H9 (cell line): ENCODE measurements around the gene THOC5. TPM values are rescaled to one million over a fixed set of nuclear protein-coding genes. Genes with fewer than 3 reads are reported as not detected.

Source experiments
- DNase-seq: peaks from one replicate; pipeline ENCODE4 v3.0.0-alpha.2; 2017
- H2AFZ ChIP-seq: one replicate; pipeline ENCODE4 v1.6.1; 2013; ENCODE audit warnings: mild to moderate bottlenecking, low read length, control low read depth, moderate library complexity
- H2AK5ac ChIP-seq: 2 replicates; pipeline ENCODE4 v1.6.1; 2013; ENCODE audit warnings: low read length, control low read depth, mixed read lengths; ENCODE audit not compliant: insufficient read length
- H2BK120ac ChIP-seq: one replicate; pipeline ENCODE4 v1.6.1; 2013; ENCODE audit warnings: low read depth, mild to moderate bottlenecking, low read length, control low read depth, inconsistent platforms; ENCODE audit not compliant: poor library complexity, severe bottlenecking
- H2BK12ac ChIP-seq: 2 replicates; pipeline ENCODE4 v1.6.1; 2013; ENCODE audit warnings: low read length, control low read depth, mixed read lengths, low read depth; ENCODE audit not compliant: insufficient read length
- H2BK15ac ChIP-seq: 2 replicates; pipeline ENCODE4 v1.6.1; 2013; ENCODE audit warnings: low read depth, low read length, control low read depth
- H2BK20ac ChIP-seq: one replicate; pipeline ENCODE4 v1.6.1; 2013; ENCODE audit warnings: low read depth, mild to moderate bottlenecking, low read length, control low read depth, inconsistent platforms; ENCODE audit not compliant: poor library complexity, severe bottlenecking
- H2BK5ac ChIP-seq: 2 replicates; pipeline ENCODE4 v1.6.1; 2013; ENCODE audit warnings: low read length, control low read depth, mixed read lengths; ENCODE audit not compliant: insufficient read length
- H3K14ac ChIP-seq: 2 replicates; pipeline ENCODE4 v1.6.1; 2013; ENCODE audit warnings: low read length, control low read depth; ENCODE audit not compliant: insufficient read depth
- H3K18ac ChIP-seq: 2 replicates; pipeline ENCODE4 v1.6.1; 2013; ENCODE audit warnings: low read depth, mild to moderate bottlenecking, mixed read lengths, low read length, control low read depth; ENCODE audit not compliant: insufficient read length
- H3K23ac ChIP-seq: 2 replicates; pipeline ENCODE4 v1.6.1; 2013; ENCODE audit warnings: low read length, control low read depth, mixed read lengths, low read depth; ENCODE audit not compliant: insufficient read length
- H3K23me2 ChIP-seq: 2 replicates; pipeline ENCODE4 v1.6.1; 2013; ENCODE audit warnings: low read depth, mild to moderate bottlenecking, mixed read lengths, low read length, control low read depth; ENCODE audit not compliant: insufficient read length, poor library complexity, severe bottlenecking
- H3K27ac ChIP-seq: 2 replicates; pipeline ENCODE4 v1.5.1; 2013; ENCODE audit warnings: low read length, control low read depth, mixed read lengths, low read depth; ENCODE audit not compliant: insufficient read length
- H3K27me3 ChIP-seq: 2 replicates; pipeline ENCODE4 v1.6.1; 2013; ENCODE audit warnings: low read length, control low read depth, inconsistent platforms; ENCODE audit not compliant: insufficient read depth
- H3K4ac ChIP-seq: 2 replicates; pipeline ENCODE4 v1.6.1; 2013; ENCODE audit warnings: low read depth, mild to moderate bottlenecking, control low read depth, inconsistent platforms, low read length, moderate library complexity
- H3K4me1 ChIP-seq: 2 replicates; pipeline ENCODE4 v1.6.1; 2013; ENCODE audit warnings: low read length, control low read depth, inconsistent platforms; ENCODE audit not compliant: insufficient read depth
- H3K4me2 ChIP-seq: 2 replicates; pipeline ENCODE4 v1.6.1; 2013; ENCODE audit warnings: low read length, control low read depth, mixed read lengths; ENCODE audit not compliant: insufficient read length, insufficient read depth
- H3K56ac ChIP-seq: 2 replicates; pipeline ENCODE4 v1.6.1; 2013; ENCODE audit warnings: low read depth, mild to moderate bottlenecking, mixed read lengths, low read length, control low read depth; ENCODE audit not compliant: insufficient read length
- H3K79me1 ChIP-seq: 2 replicates; pipeline ENCODE4 v1.6.1; 2013; ENCODE audit warnings: low read depth, mild to moderate bottlenecking, moderate library complexity, low read length, control low read depth, inconsistent platforms; ENCODE audit not compliant: insufficient read depth, poor library complexity, severe bottlenecking
- H3K79me2 ChIP-seq: 2 replicates; pipeline ENCODE4 v1.6.1; 2013; ENCODE audit warnings: low read length, control low read depth, inconsistent platforms; ENCODE audit not compliant: insufficient read depth
- H3K9ac ChIP-seq: 2 replicates; pipeline ENCODE4 v1.6.1; 2013; ENCODE audit warnings: low read length, control low read depth, mixed read lengths; ENCODE audit not compliant: insufficient read length; ENCODE audit errors: extremely low read depth
- H3K9me3 ChIP-seq: one replicate; pipeline ENCODE4 v1.6.1; 2013; ENCODE audit warnings: low read depth, low read length, inconsistent platforms; ENCODE audit not compliant: control insufficient read depth
- H3T11ph ChIP-seq: one replicate; pipeline ENCODE4 v1.6.1; 2013; ENCODE audit warnings: mild to moderate bottlenecking, low read length, control low read depth, inconsistent platforms
- H4K20me1 ChIP-seq: one replicate; pipeline ENCODE4 v1.6.1; 2013; ENCODE audit not compliant: control insufficient read depth, insufficient read length, insufficient read depth
- H4K5ac ChIP-seq: 2 replicates; pipeline ENCODE4 v1.6.1; 2013; ENCODE audit warnings: low read depth, mild to moderate bottlenecking, mixed read lengths, low read length, control low read depth; ENCODE audit not compliant: insufficient read length
- H4K8ac ChIP-seq: replicated peaks from 2 replicates; pipeline ENCODE4 v1.6.1; 2013; ENCODE audit warnings: low read length, control low read depth, mixed read lengths, low read depth; ENCODE audit not compliant: insufficient read length
- H4K91ac ChIP-seq: 2 replicates; pipeline ENCODE4 v1.6.1; 2013; ENCODE audit warnings: low read depth, mild to moderate bottlenecking, moderate library complexity, mixed read lengths, low read length, control low read depth; ENCODE audit not compliant: insufficient read length
- H3K27ac Mint-ChIP-seq, 3 experiments: 2 replicates in 2 of 3; 3 replicates in 1 of 3; pipeline ENCODE4 v1.8.0; 2020 to 2021; ENCODE audit warnings: mixed read lengths in 3 of 3, mild to moderate bottlenecking in 1 of 3, moderate library complexity in 1 of 3
- H3K27me3 Mint-ChIP-seq: 2 replicates; pipeline ENCODE4 v1.8.0; 2021; ENCODE audit warnings: low read depth, mild to moderate bottlenecking, moderate library complexity, mixed read lengths
- H3K36me3 Mint-ChIP-seq, 3 experiments: 2 replicates in 2 of 3; 3 replicates in 1 of 3; pipeline ENCODE4 v1.8.0; 2020 to 2021; ENCODE audit warnings: low read depth in 3 of 3, mixed read lengths in 3 of 3; ENCODE audit not compliant: insufficient read depth in 1 of 3
- H3K4me1 Mint-ChIP-seq, 2 experiments: 2 replicates each; pipeline ENCODE4 v1.8.0; 2020; ENCODE audit warnings: mixed read lengths in 2 of 2
- H3K4me3 Mint-ChIP-seq, 2 experiments: 2 replicates in 1 of 2; 3 replicates in 1 of 2; pipeline ENCODE4 v1.8.0; 2020 to 2021; ENCODE audit warnings: mild to moderate bottlenecking in 2 of 2, mixed read lengths in 2 of 2, moderate library complexity in 1 of 2
- H3K9me3 Mint-ChIP-seq, 2 experiments: 2 replicates in 1 of 2; 3 replicates in 1 of 2; pipeline ENCODE4 v1.8.0; 2020; ENCODE audit warnings: mild to moderate bottlenecking in 2 of 2, mixed read lengths in 2 of 2, moderate library complexity in 1 of 2
- WGBS: extraction: QIAGEN DNeasy Blood & Tissue Kit; methylation state at CpG from one replicate; pipeline ENCODE4 v1.1.7; 2013; ENCODE audit warnings: missing lambda C conversion rate, low lambda C conversion rate, mixed read lengths; ENCODE audit not compliant: insufficient read length; ENCODE audit errors: extremely low coverage; 5-methylcytosine and 5-hydroxymethylcytosine counted together
- total RNA-seq: library from RNA; stranded (reverse); gene quantifications from 2 replicates; pipeline ENCODE4 v1.2.1, GENCODE V29; 2021
- TF ChIP-seq, protein P1 (sequence below): fragments of 200-600 bp; sonication (generic); conservative IDR thresholded peaks from 3 replicates; pipeline ENCODE4 v1.8.0; 2021; ENCODE audit warnings: antibody characterized with exemption, mild to moderate bottlenecking

The THOC5 gene
- total RNA-seq, 1 experiment from 2014 or later: 71.8 TPM

DNA sequence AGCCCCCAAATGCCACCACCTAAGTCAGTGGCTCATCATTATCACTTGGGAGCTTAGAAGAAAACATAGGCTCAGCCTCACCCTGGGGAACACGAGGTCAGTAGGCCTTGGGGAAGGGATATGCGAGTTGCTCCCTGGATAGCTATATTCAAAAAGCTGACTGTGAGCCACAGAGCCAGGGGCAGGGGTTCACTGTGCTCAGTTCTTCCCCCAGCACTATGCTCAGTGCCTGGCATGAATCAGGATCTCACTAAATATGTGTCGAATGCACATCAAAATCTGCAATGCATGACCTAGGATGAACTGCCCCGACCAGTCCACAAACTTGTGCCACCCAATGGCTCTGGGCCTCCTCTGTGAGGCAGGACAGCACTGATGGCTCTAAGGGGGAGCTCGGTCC, 35.1 kb downstream of the THOC5 start:
- Mint-ChIP-seq H3K9me3 (no peaks in the 10 kb centered on the region), H3K4me3 (no peak overlapping the region), H3K27ac (no peak overlapping the region), H3K4me1 (no peaks in the 10 kb centered on the region), H3K27me3 (no peaks in the 10 kb centered on the region), H3K36me3 (peaks cover 36 to 74% (median 70%) of the 10 kb centered on the region in 3 experiments; a peak in 6 of 7 replicates)
- Histone ChIP-seq H2BK20ac (no peak overlapping the region), H3K27me3 (no peaks in the 10 kb centered on the region), H4K91ac (no peak overlapping the region), H3K18ac (no peak overlapping the region), H3K4me2 (no peak overlapping the region), H3T11ph (no peak overlapping the region), H3K79me1 (no peaks in the 10 kb centered on the region), H3K9me3 (no peaks in the 10 kb centered on the region), H3K4me1 (no peaks in the 10 kb centered on the region), H3K27ac (no peak overlapping the region), H2BK12ac (no peak overlapping the region), H3K14ac (no peak overlapping the region), H3K23me2 (no peaks in the 10 kb centered on the region), H2BK15ac (no peak overlapping the region), H3K79me2 (no peaks in the 10 kb centered on the region), H3K56ac (no peak overlapping the region), H3K9ac (no peak overlapping the region), H3K4ac (no peak overlapping the region), H4K5ac (no peak overlapping the region), H4K20me1 (no peaks in the 10 kb centered on the region), H2AK5ac (no peak overlapping the region), H2AFZ (no peak overlapping the region), H3K23ac (no peak overlapping the region), H2BK5ac (no peak overlapping the region), H2BK120ac (no peak overlapping the region), H4K8ac (no peak overlapping the region)
- DNase-seq: no peak
- WGBS: no CpG with 5 or more reads among the region's 5 CpGs
- TF ChIP-seq, protein P1, sequence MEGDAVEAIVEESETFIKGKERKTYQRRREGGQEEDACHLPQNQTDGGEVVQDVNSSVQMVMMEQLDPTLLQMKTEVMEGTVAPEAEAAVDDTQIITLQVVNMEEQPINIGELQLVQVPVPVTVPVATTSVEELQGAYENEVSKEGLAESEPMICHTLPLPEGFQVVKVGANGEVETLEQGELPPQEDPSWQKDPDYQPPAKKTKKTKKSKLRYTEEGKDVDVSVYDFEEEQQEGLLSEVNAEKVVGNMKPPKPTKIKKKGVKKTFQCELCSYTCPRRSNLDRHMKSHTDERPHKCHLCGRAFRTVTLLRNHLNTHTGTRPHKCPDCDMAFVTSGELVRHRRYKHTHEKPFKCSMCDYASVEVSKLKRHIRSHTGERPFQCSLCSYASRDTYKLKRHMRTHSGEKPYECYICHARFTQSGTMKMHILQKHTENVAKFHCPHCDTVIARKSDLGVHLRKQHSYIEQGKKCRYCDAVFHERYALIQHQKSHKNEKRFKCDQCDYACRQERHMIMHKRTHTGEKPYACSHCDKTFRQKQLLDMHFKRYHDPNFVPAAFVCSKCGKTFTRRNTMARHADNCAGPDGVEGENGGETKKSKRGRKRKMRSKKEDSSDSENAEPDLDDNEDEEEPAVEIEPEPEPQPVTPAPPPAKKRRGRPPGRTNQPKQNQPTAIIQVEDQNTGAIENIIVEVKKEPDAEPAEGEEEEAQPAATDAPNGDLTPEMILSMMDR: no peak
